Peyer's patch (tissue), 4 donors: ENCODE results near the gene TMEM119. TPM values are rescaled to one million over a fixed set of nuclear protein-coding genes. Genes with fewer than 3 reads are reported as not detected.
A peak's percentile ranks its signal among the peaks of the same experiment; 100 is the strongest.

ENCODE experiments used
- DNase-seq, 3 donors: peaks; one replicate each; pipeline ENCODE4 v3.0.0-alpha.2; 2017 to 2019
- H3K27ac ChIP-seq, 4 donors: fragments of 200-600 bp; sonication (generic); one replicate each; pipeline ENCODE4 v1.5.1; 2016 to 2019
- H3K27me3 ChIP-seq, 2 donors: fragments of 200-600 bp; sonication (generic); one replicate each; pipeline ENCODE4 v1.5.1; 2019
- H3K36me3 ChIP-seq, 3 donors: fragments of 200-600 bp; sonication (generic); one replicate each; pipeline ENCODE4 v1.5.1; 2016 to 2019
- H3K4me1 ChIP-seq, 4 donors: fragments of 200-600 bp; sonication (generic); one replicate each; pipeline ENCODE4 v1.5.1; 2016 to 2019
- H3K4me3 ChIP-seq, 4 donors: fragments of 200-600 bp; sonication (generic); 1 replicate in 3 of 4; 2 replicates in 1 of 4; pipeline ENCODE4 v1.5.1; 2016 to 2019; ENCODE audit warnings: mild to moderate bottlenecking in 1 of 4
- H3K9me3 ChIP-seq, 4 donors: fragments of 200-600 bp; sonication (generic); one replicate each; pipeline ENCODE4 v1.5.1; 2016 to 2019; ENCODE audit warnings: mild to moderate bottlenecking in 1 of 4
- CTCF ChIP-seq, 6 experiments: fragments of 450-650 bp in 4 of 6; fragments of 200-600 bp in 2 of 6; sonication (generic) in 1 of 6; IDR thresholded peaks; one replicate each; pipeline ENCODE4 v1.5.1; 2017 to 2019; ENCODE audit warnings: antibody characterized with exemption in 6 of 6, mild to moderate bottlenecking in 3 of 6, moderate library complexity in 1 of 6
- POLR2A ChIP-seq, 2 donors: fragments of 450-650 bp; IDR thresholded peaks; one replicate each; pipeline ENCODE4 v1.5.1; 2017; ENCODE audit warnings: antibody characterized with exemption in 2 of 2, mild to moderate bottlenecking in 2 of 2, moderate library complexity in 2 of 2
- total RNA-seq, 4 donors: library from RNA; depleted of rRNA; stranded (reverse); fragments of >200 nt; gene quantifications; one replicate each; pipeline ENCODE4 v1.1.0, GENCODE V29; 2016

Gene TMEM119
- total RNA-seq, 4 donors from 2014 or later: 1.8 to 17.3 (median 3.4) TPM

- no peaks in the 10 kb centered on the region for H3K9me3 ChIP-seq
- H3K4me3 ChIP-seq: no peak overlapping the region
- no peak for TF ChIP-seq POLR2A (IDR thresholded peaks at IDR 0.05)
- no peak for TF ChIP-seq CTCF (IDR thresholded peaks at IDR 0.05)
- H3K4me1 ChIP-seq: no peaks in the 10 kb centered on the region
- H3K27ac ChIP-seq: peak overlapping the region in 2 of 4 donors; percentile 19 to 48
- DNase-seq: peak in 2 of 3 donors; percentile 22 to 75
- no peaks in the 10 kb centered on the region for H3K27me3 ChIP-seq
- H3K36me3 ChIP-seq: no peaks in the 10 kb centered on the region
Measured at GRCh38 chr12:108609537-108610335, 11.9 kb upstream of the TMEM119 start.

- DNase-seq: no peak
- H3K36me3 ChIP-seq: no peaks in the 10 kb centered on the region
- TF ChIP-seq POLR2A (IDR thresholded peaks at IDR 0.05) (no peak), CTCF (IDR thresholded peaks at IDR 0.05) (no peak)
- H3K4me3 ChIP-seq: no peak overlapping the region
- no peak overlapping the region for H3K27ac ChIP-seq
- H3K27me3 ChIP-seq: no peaks in the 10 kb centered on the region
- no peaks in the 10 kb centered on the region for H3K4me1 ChIP-seq
- H3K9me3 ChIP-seq: no peaks in the 10 kb centered on the region
Measured at GRCh38 chr12:108608616-108609015, 10.7 kb upstream of the TMEM119 start.

GRCh38 chr12:108607981-108608600 is 10.2 kb upstream of the TMEM119 start:
- TF ChIP-seq CTCF (IDR thresholded peaks at IDR 0.05): no peak
- TF ChIP-seq POLR2A (IDR thresholded peaks at IDR 0.05): no peak
- Histone ChIP-seq H3K4me3 (no peak overlapping the region), H3K27me3 (no peaks in the 10 kb centered on the region), H3K4me1 (no peaks in the 10 kb centered on the region), H3K9me3 (no peaks in the 10 kb centered on the region), H3K27ac (no peak overlapping the region), H3K36me3 (no peaks in the 10 kb centered on the region)
- no peak for DNase-seq

- Histone ChIP-seq H3K36me3 (no peaks in the 10 kb centered on the region), H3K4me3 (no peak overlapping the region), H3K27ac (no peak overlapping the region), H3K9me3 (no peaks in the 10 kb centered on the region), H3K4me1 (no peaks in the 10 kb centered on the region), H3K27me3 (no peaks in the 10 kb centered on the region)
- DNase-seq: no peak
- no peak for TF ChIP-seq POLR2A (IDR thresholded peaks at IDR 0.05)
- no peak for TF ChIP-seq CTCF (IDR thresholded peaks at IDR 0.05)
Measured at GRCh38 chr12:108606492-108606891, 8.6 kb upstream of the TMEM119 start.

GRCh38 chr12:108605690-108606406 is 8.0 kb upstream of the TMEM119 start:
- H3K4me1 ChIP-seq: no peaks in the 10 kb centered on the region
- TF ChIP-seq POLR2A (IDR thresholded peaks at IDR 0.05) (no peak), CTCF (IDR thresholded peaks at IDR 0.05) (no peak)
- H3K27me3 ChIP-seq: no peaks in the 10 kb centered on the region
- no peak overlapping the region for H3K4me3 ChIP-seq
- no peak for DNase-seq
- no peak overlapping the region for H3K27ac ChIP-seq
- no peaks in the 10 kb centered on the region for H3K9me3 ChIP-seq
- H3K36me3 ChIP-seq: no peaks in the 10 kb centered on the region
